Heart left ventricle (tissue), 16 donors: Measurements from ENCODE around the gene ZNF771. TPM values are rescaled to one million over a fixed set of nuclear protein-coding genes. Genes with fewer than 3 reads are reported as not detected.

Experiments
- ATAC-seq, 4 donors: fragments of 200-7000 bp; cut with Tn5 transposase; one replicate each; pipeline ENCODE4 v1.9.1; 2020 to 2022; ENCODE audit warnings: moderate library complexity in 4 of 4, mild to moderate bottlenecking in 3 of 4, moderate number of reproducible peaks in 1 of 4
- DNase-seq, 5 donors: peaks; one replicate each; pipeline ENCODE4 v3.0.0-alpha.2; 2020
- H3K27ac ChIP-seq, 12 donors: fragments of 200-600 bp; sonication (generic) in 4 of 12; one replicate each; pipeline versions ENCODE4 v1.5.0 to v1.8.0; 2016 to 2022; ENCODE audit warnings: mild to moderate bottlenecking in 2 of 12
- H3K27me3 ChIP-seq, 9 donors: fragments of 200-600 bp; sonication (generic) in 2 of 9; one replicate each; pipeline versions ENCODE4 v1.5.1 to v1.8.0; 2016 to 2022; ENCODE audit warnings: mild to moderate bottlenecking in 3 of 9
- H3K36me3 ChIP-seq, 9 donors: fragments of 200-600 bp; sonication (generic) in 2 of 9; one replicate each; pipeline versions ENCODE4 v1.5.0 to v1.8.0; 2018 to 2022; ENCODE audit warnings: mild to moderate bottlenecking in 2 of 9
- H3K4me1 ChIP-seq, 12 donors: fragments of 200-600 bp; sonication (generic) in 4 of 12; one replicate each; pipeline versions ENCODE4 v1.5.0 to v1.8.0; 2016 to 2022; ENCODE audit warnings: mild to moderate bottlenecking in 3 of 12
- H3K4me3 ChIP-seq, 12 donors: fragments of 200-600 bp; sonication (generic) in 4 of 12; one replicate each; pipeline versions ENCODE4 v1.5.0 to v1.8.0; 2017 to 2022; ENCODE audit warnings: mild to moderate bottlenecking in 9 of 12, moderate library complexity in 4 of 12
- H3K9me3 ChIP-seq, 12 donors: fragments of 200-600 bp; sonication (generic) in 4 of 12; one replicate each; pipeline versions ENCODE4 v1.5.0 to v1.8.0; 2016 to 2022; ENCODE audit warnings: mild to moderate bottlenecking in 1 of 12
- CTCF ChIP-seq, 12 donors: fragments of 200-600 bp; sonication (generic) in 4 of 12; IDR thresholded peaks; one replicate each; pipeline versions ENCODE4 v1.5.0 to v1.8.0; 2018 to 2022; ENCODE audit warnings: antibody characterized with exemption in 12 of 12, mild to moderate bottlenecking in 5 of 12
- POLR2A ChIP-seq, 2 donors: fragments of 450-650 bp; IDR thresholded peaks; one replicate each; pipeline ENCODE4 v1.6.1; 2017; ENCODE audit warnings: antibody characterized with exemption in 2 of 2, mild to moderate bottlenecking in 2 of 2, moderate library complexity in 2 of 2
- WGBS, 4 donors: extraction: QIAGEN DNeasy Blood & Tissue Kit in 2 of 4; methylation state at CpG; one replicate each; pipeline versions ENCODE4 v1.1.5 to v1.1.7; 2013 to 2018; 5-methylcytosine and 5-hydroxymethylcytosine counted together
- intact Hi-C, 10 donors: fragments of 100-400 bp; cut with DNase I; formaldehyde crosslinking; loops; one replicate each; pipeline versions ENCODE4 v1.11.1 to v1.14.2; 2022
- polyA plus RNA-seq, 2 donors: library from polyadenylated mRNA; stranded (reverse); fragments of 200-250 nt; gene quantifications; one replicate each; pipeline ENCODE4 v1.2.3, GENCODE V29; 2013
- total RNA-seq, 9 donors: library from RNA; depleted of rRNA in 2 of 9; stranded (reverse); fragments of >200 nt in 2 of 9; fragmentation: NEBNext Ultra II Directional in 3 of 9; extraction: Animal tissue kit (Norgen Biotek cat#: 25700) in 3 of 9; gene quantifications; one replicate each; pipeline versions ENCODE4 v1.1.0 to v1.2.4, GENCODE V29; 2016 to 2023
- donor health status: ischemic (EF 13 %, LVEDD 7.1; RV severe dilation, severe dysfunction).
- donor health status: healthy with polysubstance abuse.
- donor health status: DM: no; HTN: yes; CAD: no.
- donor health status: DM: no; HTN: no; CAD: no.
- donor health status: ischemic (EF 25% LVEDD 6.9; RV normal size, moderate dysfunction).
- donor health status: ischemic (EF 25% LVEDD 5.7; RV mildly dilated, moderate dysfunction).
- donor health status: healthy.
- donor health status: DM: yes; HTN: yes; CAD: no.
- donor health status: ischemic (EF 35%, LVEDD 5.7; RV mildly dilated, moderate dysfunction).
- donor health status: nonischemic (EF 11% LVEDD 7.7; RV severe dilation, severe dysfunction).
- donor health status: DM: yes; HTN: yes; CAD: no.
- donor health status: PGD.
- donor health status: ischemic (EF 29% LVEDD 5.4; RV normal size, mild dysfunction).
- donor health status: nonischemic (EF 23%, LVEDD 6.1; RV moderate dilation, normal function).

ZNF771 gene
- total and polyA plus RNA-seq, 11 donors: 4.4 to 18.8 (median 6.8) TPM

- no peak for ATAC-seq
- WGBS, 4 donors: 54 to 65% (median 60%) methylated on average over 4 of the region's 4 CpGs
- no peak overlapping the region for H3K27ac ChIP-seq
- no peaks in the 10 kb centered on the region for H3K27me3 ChIP-seq
- peaks cover 0 to 19% (median 6%) of the 10 kb centered on the region in 9 donors for H3K36me3 ChIP-seq
- DNase-seq: no peak
- peaks cover 5 to 45% (median 22%) of the 10 kb centered on the region in 12 donors for H3K4me1 ChIP-seq
- H3K4me3 ChIP-seq: no peak overlapping the region
- TF ChIP-seq POLR2A (IDR thresholded peaks at IDR 0.05): no peak
- no peaks in the 10 kb centered on the region for H3K9me3 ChIP-seq
- intact Hi-C loops: loop anchor here in 1 of 10 donors (5.0 kb wide), 1 partner anchor 40 kb away; the partner anchor contains the start of gene CD2BP2
These were observed 10.3 kb upstream of the ZNF771 start for GRCh38 chr16:30397056-30397455.

GRCh38 chr16:30397776-30398660 lies 9.4 kb upstream of the ZNF771 start:
- Histone ChIP-seq H3K4me1 (peaks cover 5 to 45% (median 22%) of the 10 kb centered on the region in 12 donors), H3K27me3 (no peaks in the 10 kb centered on the region), H3K27ac (peak overlapping the region in 1 of 12 donors; percentile 92), H3K4me3 (no peak overlapping the region), H3K36me3 (peaks cover 0 to 19% (median 6%) of the 10 kb centered on the region in 9 donors), H3K9me3 (no peaks in the 10 kb centered on the region)
- intact Hi-C loops: loop anchor here in 1 of 10 donors (5.0 kb wide), 1 partner anchor 41 kb away; the partner anchor contains the start of gene CD2BP2
- ATAC-seq: no peak
- no peak for DNase-seq
- TF ChIP-seq POLR2A (IDR thresholded peaks at IDR 0.05) (no peak), CTCF (IDR thresholded peaks at IDR 0.05) (no peak)
- 94 to 96% (median 94%) methylated on average over 31 to 42 of the region's 42 CpGs for WGBS, 4 donors

GRCh38 chr16:30398661-30399434 lies 8.6 kb upstream of the ZNF771 start:
- intact Hi-C loops: loop anchor here in 1 of 10 donors (5.0 kb wide), 1 partner anchor 42 kb away; the partner anchor contains the start of gene CD2BP2
- Histone ChIP-seq H3K4me1 (peaks cover 5 to 44% (median 22%) of the 10 kb centered on the region in 12 donors), H3K9me3 (no peaks in the 10 kb centered on the region), H3K27ac (peak overlapping the region in 4 of 12 donors; percentile 86 to 93 (median 90)), H3K4me3 (no peak overlapping the region), H3K36me3 (peaks cover 0 to 19% (median 6%) of the 10 kb centered on the region in 9 donors), H3K27me3 (no peaks in the 10 kb centered on the region)
- WGBS, 4 donors: 77 to 86% (median 84%) methylated on average over 10 to 23 of the region's 23 CpGs
- ATAC-seq: no peak
- TF ChIP-seq POLR2A (IDR thresholded peaks at IDR 0.05): no peak
- DNase-seq: no peak

GRCh38 chr16:30399435-30400186 lies 7.8 kb upstream of the ZNF771 start:
- H3K9me3 ChIP-seq: no peaks in the 10 kb centered on the region
- H3K36me3 ChIP-seq: peaks cover 0 to 19% (median 6%) of the 10 kb centered on the region in 9 donors
- peak overlapping the region; percentile 37 to 86 (median 70) for H3K4me3 ChIP-seq
- H3K27ac ChIP-seq: peak overlapping the region; percentile 80 to 93 (median 90)
- no peak for ATAC-seq
- H3K4me1 ChIP-seq: peaks cover 5 to 37% (median 18%) of the 10 kb centered on the region in 12 donors
- H3K27me3 ChIP-seq: no peaks in the 10 kb centered on the region
- intact Hi-C loops: loop anchor here in 4 of 10 donors (5.0 to 10.0 kb wide), 3 partner anchors 32 to 305 kb away; partner anchors contain the start of genes CD2BP2 (in 1 of the 4), TBX6 (in 1 of the 4) and YPEL3 (in 1 of the 4)
- no peak for DNase-seq
- TF ChIP-seq CTCF (IDR thresholded peaks at IDR 0.05): no peak
- no peak for TF ChIP-seq POLR2A (IDR thresholded peaks at IDR 0.05)
- 13 to 17% (median 15%) methylated on average over 12 of the region's 12 CpGs for WGBS, 4 donors
